ENCODE measurements around the gene KCNQ1.

The KCNQ1 gene

DNA sequence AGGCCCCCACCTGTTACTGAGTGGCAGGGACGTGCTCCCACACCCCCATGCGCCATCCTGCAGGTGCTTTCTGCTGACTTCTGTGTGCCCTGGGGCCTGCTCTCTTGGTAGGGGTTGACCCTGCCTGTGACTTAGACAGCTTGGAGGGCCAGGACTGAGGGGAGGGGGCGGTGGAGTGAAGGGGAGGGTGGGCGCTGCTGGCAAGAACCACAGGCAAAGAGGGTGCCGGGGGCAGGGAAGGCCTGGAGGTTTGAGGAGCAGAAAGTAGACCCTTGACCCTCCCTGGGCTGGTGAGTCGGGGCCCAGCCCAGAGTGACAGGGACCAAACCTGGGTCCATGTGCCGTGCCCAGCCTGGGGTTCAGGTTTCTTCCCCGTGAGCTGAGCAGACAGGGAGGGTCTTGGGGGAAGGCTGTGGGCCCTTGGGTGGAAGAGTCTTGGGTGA lies 17.8 kb downstream of the KCNQ1 start:
- H3K79me2 ChIP-seq (ENCODE audit: insufficient read depth, low read length): no peaks in the 10 kb centered on the region
- no peak for DNase-seq
- peaks cover 21% of the 10 kb centered on the region for H4K20me1 ChIP-seq (ENCODE audit: insufficient read depth, low read length)
- TF ChIP-seq, protein P1, sequence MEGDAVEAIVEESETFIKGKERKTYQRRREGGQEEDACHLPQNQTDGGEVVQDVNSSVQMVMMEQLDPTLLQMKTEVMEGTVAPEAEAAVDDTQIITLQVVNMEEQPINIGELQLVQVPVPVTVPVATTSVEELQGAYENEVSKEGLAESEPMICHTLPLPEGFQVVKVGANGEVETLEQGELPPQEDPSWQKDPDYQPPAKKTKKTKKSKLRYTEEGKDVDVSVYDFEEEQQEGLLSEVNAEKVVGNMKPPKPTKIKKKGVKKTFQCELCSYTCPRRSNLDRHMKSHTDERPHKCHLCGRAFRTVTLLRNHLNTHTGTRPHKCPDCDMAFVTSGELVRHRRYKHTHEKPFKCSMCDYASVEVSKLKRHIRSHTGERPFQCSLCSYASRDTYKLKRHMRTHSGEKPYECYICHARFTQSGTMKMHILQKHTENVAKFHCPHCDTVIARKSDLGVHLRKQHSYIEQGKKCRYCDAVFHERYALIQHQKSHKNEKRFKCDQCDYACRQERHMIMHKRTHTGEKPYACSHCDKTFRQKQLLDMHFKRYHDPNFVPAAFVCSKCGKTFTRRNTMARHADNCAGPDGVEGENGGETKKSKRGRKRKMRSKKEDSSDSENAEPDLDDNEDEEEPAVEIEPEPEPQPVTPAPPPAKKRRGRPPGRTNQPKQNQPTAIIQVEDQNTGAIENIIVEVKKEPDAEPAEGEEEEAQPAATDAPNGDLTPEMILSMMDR (IDR thresholded peaks at IDR 0.05; ENCODE audit: borderline replicate concordance, extremely low read depth, low read length, poor library complexity, severe bottlenecking): no peak
- no peak for TF ChIP-seq EZH2 (IDR thresholded peaks at IDR 0.05; ENCODE audit: borderline replicate concordance, low read depth, low read length, severe bottlenecking)
- H2AFZ ChIP-seq (ENCODE audit: low read depth, low read length): no peak overlapping the region
- no peaks in the 10 kb centered on the region for H3K36me3 ChIP-seq (ENCODE audit: insufficient read depth, low read length)
- H3K4me1 ChIP-seq (ENCODE audit: insufficient read depth, low read length): peaks cover 12% of the 10 kb centered on the region
- H3K4me2 ChIP-seq (ENCODE audit: insufficient read depth, low read length): no peak overlapping the region
- H3K9ac ChIP-seq (ENCODE audit: low read depth, low read length): no peak overlapping the region
- no peak overlapping the region for H3K4me3 ChIP-seq (ENCODE audit: low read depth in 1 of 2, low read length in 2 of 2)
- H3K27me3 ChIP-seq (ENCODE audit: insufficient read depth, low read length, poor library complexity): no peaks in the 10 kb centered on the region
- H3K9me3 ChIP-seq (ENCODE audit: insufficient read depth, low read length, severe bottlenecking): no peaks in the 10 kb centered on the region
- no peak for ATAC-seq (ENCODE audit: insufficient read depth, low read depth)
- no peak overlapping the region for H3K27ac ChIP-seq (ENCODE audit: low read length)

DNA sequence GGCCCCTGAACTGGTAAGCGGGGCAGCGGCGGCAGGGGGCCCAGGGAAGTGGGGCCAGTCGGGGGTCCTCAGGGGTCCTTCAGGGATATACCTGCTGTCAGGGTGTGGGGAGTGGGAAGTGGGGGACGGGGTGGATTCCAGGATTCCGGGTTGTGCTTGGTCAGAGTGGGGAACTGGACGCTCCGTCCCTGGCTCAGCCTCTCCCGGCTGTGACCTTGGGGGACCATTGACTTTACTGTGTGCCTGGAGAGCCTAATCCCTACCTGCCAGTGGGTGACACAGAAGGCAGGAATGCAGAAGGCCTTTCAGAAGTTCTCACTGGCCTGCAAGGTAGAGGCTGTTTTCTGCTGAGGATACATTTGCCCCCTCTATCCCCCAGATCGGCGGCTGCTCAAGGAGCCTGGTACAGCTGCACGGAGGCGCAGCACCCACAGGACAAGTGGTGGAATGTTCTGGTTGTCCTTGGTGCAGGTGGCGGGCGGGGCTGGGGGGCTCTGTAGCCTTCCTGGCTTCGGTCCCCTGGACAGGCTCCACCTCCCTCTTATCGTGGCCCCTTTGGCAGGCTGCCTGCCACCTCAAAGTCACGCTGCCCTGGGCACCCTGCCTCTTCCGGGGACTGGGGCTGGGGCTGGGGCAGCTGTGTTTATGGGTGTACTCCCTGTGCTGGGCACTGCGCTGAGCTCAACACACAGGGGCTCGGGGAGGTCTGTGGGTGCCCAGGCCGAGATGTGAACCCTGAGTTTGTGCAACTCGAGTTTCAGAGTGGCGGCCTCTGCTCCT lies 18.4 kb downstream of the KCNQ1 start:
- TF ChIP-seq, protein P1 (IDR thresholded peaks at IDR 0.05; ENCODE audit: borderline replicate concordance, extremely low read depth, low read length, poor library complexity, severe bottlenecking): no peak
- no peak for TF ChIP-seq EZH2 (IDR thresholded peaks at IDR 0.05; ENCODE audit: borderline replicate concordance, low read depth, low read length, severe bottlenecking)
- Histone ChIP-seq H3K4me1 (ENCODE audit: insufficient read depth, low read length) (peaks cover 14% of the 10 kb centered on the region), H3K36me3 (ENCODE audit: insufficient read depth, low read length) (no peaks in the 10 kb centered on the region), H2AFZ (ENCODE audit: low read depth, low read length) (no peak overlapping the region), H3K27ac (ENCODE audit: low read length) (no peak overlapping the region), H4K20me1 (ENCODE audit: insufficient read depth, low read length) (peaks cover 25% of the 10 kb centered on the region), H3K4me3 (ENCODE audit: low read depth in 1 of 2, low read length in 2 of 2) (no peak overlapping the region), H3K4me2 (ENCODE audit: insufficient read depth, low read length) (no peak overlapping the region), H3K9ac (ENCODE audit: low read depth, low read length) (no peak overlapping the region), H3K27me3 (ENCODE audit: insufficient read depth, low read length, poor library complexity) (no peaks in the 10 kb centered on the region), H3K9me3 (ENCODE audit: insufficient read depth, low read length, severe bottlenecking) (no peaks in the 10 kb centered on the region), H3K79me2 (ENCODE audit: insufficient read depth, low read length) (no peaks in the 10 kb centered on the region)
- DNase-seq: peak; percentile 21
- no peak for ATAC-seq (ENCODE audit: insufficient read depth, low read depth)

DNA sequence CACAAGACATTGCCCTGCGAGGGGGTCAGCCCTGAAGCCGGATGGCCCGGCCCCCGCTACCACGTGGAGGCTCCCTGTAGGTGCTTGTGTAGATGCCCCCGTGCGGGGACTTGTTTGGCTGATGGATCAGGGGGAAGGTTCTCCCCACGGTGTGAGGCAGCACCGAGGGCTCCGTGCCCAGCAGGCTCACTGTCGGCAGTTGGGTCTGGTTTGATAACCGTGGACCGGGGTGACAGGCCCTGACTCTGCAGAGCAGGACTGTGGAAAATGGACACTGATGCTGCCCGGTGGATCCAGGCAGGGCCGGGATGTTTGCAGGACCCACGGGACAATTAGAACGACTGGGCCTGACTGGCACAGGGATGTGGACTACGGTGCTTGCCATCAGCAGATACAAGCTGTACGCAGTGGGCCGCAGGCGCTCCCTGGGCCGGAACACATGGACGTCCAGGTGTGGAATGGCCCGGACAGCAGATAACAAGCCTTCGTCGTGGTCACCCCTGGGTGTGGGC lies 19.0 kb downstream of the KCNQ1 start:
- Histone ChIP-seq H3K9me3 (ENCODE audit: insufficient read depth, low read length, severe bottlenecking) (no peaks in the 10 kb centered on the region), H3K79me2 (ENCODE audit: insufficient read depth, low read length) (no peaks in the 10 kb centered on the region), H4K20me1 (ENCODE audit: insufficient read depth, low read length) (peaks cover 32% of the 10 kb centered on the region), H3K9ac (ENCODE audit: low read depth, low read length) (no peak overlapping the region), H3K36me3 (ENCODE audit: insufficient read depth, low read length) (no peaks in the 10 kb centered on the region), H3K4me1 (ENCODE audit: insufficient read depth, low read length) (peaks cover 14% of the 10 kb centered on the region), H3K27ac (ENCODE audit: low read length) (no peak overlapping the region), H2AFZ (ENCODE audit: low read depth, low read length) (no peak overlapping the region), H3K4me3 (ENCODE audit: low read depth in 1 of 2, low read length in 2 of 2) (no peak overlapping the region), H3K27me3 (ENCODE audit: insufficient read depth, low read length, poor library complexity) (peaks cover 5% of the 10 kb centered on the region), H3K4me2 (ENCODE audit: insufficient read depth, low read length) (no peak overlapping the region)
- DNase-seq: no peak
- no peak for TF ChIP-seq EZH2 (IDR thresholded peaks at IDR 0.05; ENCODE audit: borderline replicate concordance, low read depth, low read length, severe bottlenecking)
- TF ChIP-seq, protein P1 (IDR thresholded peaks at IDR 0.05; ENCODE audit: borderline replicate concordance, extremely low read depth, low read length, poor library complexity, severe bottlenecking): no peak
- ATAC-seq (ENCODE audit: insufficient read depth, low read depth): no peak
